NCI-H345 treated with DMSO at 0.1 percent for 48 hours (cell line): ENCODE measurements around the gene LTB.
"Not testable (repeated sequence)": the region's sequence is repeated elsewhere in the genome, so short reads cannot be mapped to it uniquely, and the experiment has no call there.

ENCODE experiments used
- DNase-seq: peaks from one replicate; lab custom pipeline; 2025; ENCODE audit not compliant: unreplicated experiment; lab: John Stamatoyannopoulos, UW

The LTB gene

DNA sequence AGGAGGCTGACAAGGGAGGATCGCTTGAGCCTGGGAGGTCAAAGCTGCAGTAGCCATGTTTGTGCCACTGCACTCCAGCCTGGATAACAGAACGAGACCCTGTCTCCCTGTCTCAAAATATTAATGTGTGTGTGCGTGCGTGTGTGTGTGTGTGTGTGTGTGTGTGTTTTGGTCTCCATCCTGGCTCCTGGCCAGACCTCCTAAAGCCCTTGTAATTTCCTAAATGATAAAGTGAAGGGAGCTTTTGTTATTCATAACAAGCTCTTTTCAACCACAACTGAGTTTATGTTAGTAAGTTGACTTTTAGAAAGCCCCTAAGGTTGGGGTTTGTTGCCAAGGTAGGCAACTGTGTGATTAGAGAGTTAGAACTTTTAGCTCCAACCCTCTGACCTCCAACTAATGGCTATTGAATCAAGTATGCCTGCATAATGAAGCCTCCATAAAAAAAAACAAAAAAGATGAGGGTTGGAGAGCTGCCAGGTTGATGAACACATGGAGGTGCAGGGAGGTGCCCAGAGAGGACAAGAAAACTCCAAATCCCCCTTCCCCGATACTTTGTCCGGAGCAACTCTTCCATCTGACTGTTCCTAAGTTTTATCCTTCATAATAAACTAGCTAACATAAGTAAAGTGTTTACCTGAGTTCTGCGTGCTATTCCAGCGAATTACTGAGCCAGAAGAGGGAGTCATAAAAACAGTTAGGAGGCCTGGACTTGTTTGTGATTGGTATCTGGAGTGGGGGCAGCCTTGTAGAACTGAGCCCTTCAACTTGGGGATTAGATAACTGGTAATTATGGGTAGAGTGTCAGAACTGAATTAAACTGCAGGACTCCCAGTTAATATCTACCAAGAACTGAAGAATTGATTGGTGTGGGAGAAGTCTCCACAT, 27.5 kb upstream of the LTB start:
- DNase-seq: no peak

- no peak for DNase-seq
These were observed 25.1 kb upstream of the LTB start for GRCh38 chr6:31607317-31607716.

GRCh38 chr6:31597006-31597405, 14.8 kb upstream of the LTB start:
- no peak for DNase-seq

DNA sequence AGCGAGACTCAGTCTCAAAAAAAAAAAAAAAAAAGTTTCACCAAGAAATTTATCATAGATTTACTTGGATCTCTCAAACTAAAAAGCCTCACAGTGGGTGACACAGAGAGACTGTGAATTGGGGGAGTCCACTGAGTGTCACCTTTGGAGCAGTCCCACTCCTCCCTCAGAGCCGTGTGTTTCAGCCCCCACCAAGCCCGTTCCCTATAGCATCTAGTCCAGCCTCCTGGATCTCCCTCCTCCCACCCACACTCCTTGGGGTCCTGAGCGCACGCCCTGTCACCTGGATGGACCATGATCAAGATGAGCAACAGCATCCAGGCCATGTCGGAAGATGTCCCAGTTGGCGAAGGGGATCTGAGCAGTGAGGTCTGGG, 10.2 kb upstream of the LTB start:
- DNase-seq: no peak

DNA sequence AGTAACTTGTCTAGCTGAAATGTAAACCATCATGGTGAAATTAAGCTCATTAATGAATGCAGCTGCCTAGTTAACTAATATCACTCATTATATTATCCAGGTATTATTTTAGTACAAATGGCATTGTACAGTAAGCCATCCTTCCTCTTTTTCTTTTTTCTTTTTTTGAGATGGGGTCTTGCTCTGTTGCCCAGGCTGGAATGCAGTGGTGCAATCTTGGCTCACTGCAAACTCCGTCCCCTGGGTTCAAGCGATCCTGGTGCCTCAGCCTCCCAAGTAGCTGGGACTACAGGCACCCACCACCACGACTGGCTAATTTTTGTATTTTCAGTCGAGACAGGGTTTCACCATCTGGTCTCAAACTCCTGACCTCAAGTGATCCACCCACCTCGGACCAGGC, 8.5 kb upstream of the LTB start:
- not testable (repeated sequence) for DNase-seq

DNA sequence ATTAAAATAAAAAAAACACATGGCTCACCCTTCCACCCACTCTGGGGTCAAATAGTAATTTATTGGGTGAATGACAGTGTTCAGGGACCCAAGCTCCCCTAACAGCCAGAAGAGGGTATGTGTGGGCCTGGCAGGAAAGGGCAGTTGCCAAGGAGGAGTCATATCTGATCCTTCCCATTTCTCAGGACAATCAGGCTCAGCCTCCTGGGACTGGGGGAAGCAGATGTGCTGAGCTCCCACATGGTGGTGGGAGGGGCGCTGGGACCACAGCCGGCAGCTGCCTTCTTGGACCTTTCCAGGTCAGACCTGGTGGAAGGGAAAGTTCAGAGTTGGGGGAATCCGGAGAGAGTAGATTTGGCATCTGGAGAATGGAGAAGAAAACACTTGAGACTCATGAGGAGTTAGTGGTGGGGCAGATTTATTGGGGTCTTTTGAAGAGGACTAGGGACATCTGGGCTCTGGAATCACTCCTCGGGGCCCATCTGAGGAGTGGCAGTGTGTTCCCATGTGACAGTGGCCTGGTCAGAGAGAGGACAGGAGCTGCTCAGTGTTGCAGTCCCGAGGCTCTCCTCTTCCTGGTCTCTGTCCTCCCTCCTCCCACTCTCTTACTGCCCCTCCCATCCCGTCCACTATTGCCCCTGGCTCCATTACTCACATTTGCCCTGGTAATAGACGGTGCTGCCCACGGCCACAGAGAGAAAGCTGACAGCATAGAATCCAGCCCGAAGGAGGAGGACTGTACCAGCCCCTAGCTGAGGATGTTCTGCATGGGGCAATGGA, 6.8 kb upstream of the LTB start:
- no peak for DNase-seq

- no peak for DNase-seq
These were observed 5.9 kb upstream of the LTB start for GRCh38 chr6:31587791-31588777.

DNA sequence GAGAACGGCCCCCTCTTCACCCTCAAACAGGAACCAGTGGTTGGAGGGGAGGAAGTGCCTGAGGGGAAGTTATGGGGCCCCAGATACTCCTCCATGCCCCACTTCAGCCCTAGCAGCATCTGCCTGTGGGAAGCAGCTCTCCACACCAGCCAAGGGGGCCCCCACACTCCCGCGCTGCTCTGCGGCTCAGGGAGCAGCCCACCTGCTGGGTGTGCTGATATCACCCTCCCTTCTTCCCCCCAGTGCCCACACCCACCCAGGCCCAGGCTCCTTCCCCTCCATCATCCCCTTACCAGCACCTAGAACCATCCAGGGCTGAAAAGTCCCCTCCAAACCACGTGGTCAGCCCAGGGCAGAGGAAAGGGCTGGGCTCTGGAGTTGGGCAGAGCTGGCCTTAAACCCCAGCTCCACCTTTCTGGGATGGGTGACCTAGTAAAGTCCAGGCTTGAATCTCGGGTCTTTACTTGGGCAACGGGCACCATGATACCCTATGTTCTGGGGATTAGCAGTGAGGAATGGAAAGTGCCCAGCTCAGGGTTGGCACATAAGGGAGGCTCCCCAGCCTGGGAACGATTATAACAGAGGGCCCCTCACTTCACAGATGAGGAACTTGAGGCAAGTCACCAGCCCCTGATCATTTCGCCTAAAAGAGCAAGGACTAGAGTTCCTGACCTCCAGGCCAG, 4.5 kb upstream of the LTB start:
- no peak for DNase-seq

GRCh38 chr6:31586008-31586407, 3.8 kb upstream of the LTB start, which contains the start of gene LST1:
Gene LST1, plus strand, starts transcription at chr6:31586277. Its CDS starts 1,023 bp downstream, at chr6:31587300.
- DNase-seq: no peak

- DNase-seq: no peak
These were observed 3.3 kb upstream of the LTB start for GRCh38 chr6:31585491-31585890.

- no peak for DNase-seq
These were observed 592 bp downstream of the LTB start for GRCh38 chr6:31581434-31582229.

GRCh38 chr6:31580807-31581433, 1.3 kb downstream of the LTB start:
- peak; percentile 34 for DNase-seq

- DNase-seq: no peak
These were observed 1.8 kb downstream of the LTB start for GRCh38 chr6:31580438-31580740.

DNA sequence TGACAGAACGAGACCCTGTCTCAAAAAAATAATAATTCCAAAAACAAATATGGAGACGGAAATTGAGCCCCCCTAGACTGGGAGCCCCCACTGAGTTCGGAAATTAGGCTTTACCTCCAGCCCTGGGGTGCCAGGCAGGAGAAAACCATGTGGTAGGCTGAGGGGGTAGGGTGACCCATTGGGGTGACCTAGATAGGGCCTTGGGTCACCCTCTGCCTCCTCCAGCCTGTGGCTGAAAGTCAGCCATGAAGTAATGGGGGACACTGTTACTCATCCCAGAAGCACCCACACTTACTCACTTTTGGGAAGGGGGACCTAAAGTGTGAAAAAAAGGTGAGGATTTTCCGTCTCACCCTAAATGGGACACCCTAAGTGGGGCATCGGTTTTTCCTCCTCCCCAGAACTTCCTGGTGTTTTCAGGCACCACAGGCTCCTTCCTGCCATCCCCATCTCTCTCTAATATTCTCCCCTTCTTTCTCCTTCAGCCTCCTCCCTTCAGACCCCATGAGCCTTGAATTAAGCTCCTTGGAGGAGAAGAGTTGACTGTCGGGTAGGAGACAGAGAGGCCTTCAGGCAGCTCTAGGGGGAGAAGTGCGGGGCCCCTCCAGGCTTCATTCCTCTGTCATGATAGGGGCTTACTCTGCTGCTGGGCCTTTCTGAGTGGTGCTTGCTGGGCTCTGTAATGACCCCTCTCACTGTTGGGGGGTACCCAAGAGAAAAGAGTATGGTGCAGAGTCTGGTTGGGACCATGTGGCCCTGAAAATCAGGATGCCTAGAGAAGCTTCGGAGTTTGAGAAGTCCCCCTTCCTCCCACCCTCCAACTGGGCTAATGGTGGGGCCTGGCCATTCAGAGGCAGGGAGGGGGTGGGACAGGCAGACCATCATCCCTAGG, 2.4 kb downstream of the LTB start:
- no peak for DNase-seq

GRCh38 chr6:31579119-31579505, 3.1 kb downstream of the LTB start:
- DNase-seq: no peak

GRCh38 chr6:31578184-31579118, 3.8 kb downstream of the LTB start:
- DNase-seq: no peak

- no peak for DNase-seq
These were observed 4.7 kb downstream of the LTB start for GRCh38 chr6:31577579-31577966.
